Upper lobe of left lung (tissue), 6 donors: ENCODE data around the gene SPOP. TPM values are rescaled to one million over a fixed set of nuclear protein-coding genes. Genes with fewer than 3 reads are reported as not detected.

Source experiments
- total RNA-seq, 6 donors: library from RNA; depleted of rRNA in 4 of 6; stranded (reverse); fragments of >200 nt in 4 of 6; gene quantifications; one replicate each; pipeline versions ENCODE4 v1.1.0 to v1.2.1, GENCODE V29; 2016 to 2021
- donor health status: DM: no; HTN: no; CAD: no; lungs with moderate emphysema.
- donor health status: DM: no; HTN: yes; CAD: no; lungs with severe emphysema.

The SPOP gene
- total RNA-seq, 6 donors from 2014 or later = 56.6 to 99.2 (median 80.4) TPM

Other genes starting within 250 kb of the SPOP start
- 1 to 10 TPM; 1.3 to 2.9 (median 2.2) TPM for gene NGFR, start 182.8 kb downstream of the SPOP start, total RNA-seq
- gene NXPH3, start 102.2 kb downstream of the SPOP start, total RNA-seq = 1 to 10 TPM; 1.2 to 6.6 (median 4.6) TPM
- gene SLC35B1, start 29.9 kb upstream of the SPOP start, total RNA-seq = 10 to 100 TPM; 16.2 to 57.4 (median 42.2) TPM
- gene FAM117A, start 86.0 kb upstream of the SPOP start, total RNA-seq = 10 to 100 TPM; 15.1 to 22.0 (median 18.2) TPM
- gene KAT7, start 110.6 kb upstream of the SPOP start, total RNA-seq = 10 to 100 TPM; 30.1 to 57.4 (median 49.8) TPM
- not detected for gene TAC4, start 170.0 kb upstream of the SPOP start, total RNA-seq